HG02588 (cell line): Measurements from ENCODE around the gene ELF5.
A peak's percentile ranks its signal among the peaks of the same experiment; 100 is the strongest.

ENCODE experiments used
- ATAC-seq: cut with Tn5 transposase; IDR thresholded peaks from one replicate; pipeline ENCODE4 v1.9.1; 2021; ENCODE audit warnings: mild to moderate bottlenecking, moderate library complexity; ENCODE audit not compliant: unreplicated experiment

Gene ELF5

DNA sequence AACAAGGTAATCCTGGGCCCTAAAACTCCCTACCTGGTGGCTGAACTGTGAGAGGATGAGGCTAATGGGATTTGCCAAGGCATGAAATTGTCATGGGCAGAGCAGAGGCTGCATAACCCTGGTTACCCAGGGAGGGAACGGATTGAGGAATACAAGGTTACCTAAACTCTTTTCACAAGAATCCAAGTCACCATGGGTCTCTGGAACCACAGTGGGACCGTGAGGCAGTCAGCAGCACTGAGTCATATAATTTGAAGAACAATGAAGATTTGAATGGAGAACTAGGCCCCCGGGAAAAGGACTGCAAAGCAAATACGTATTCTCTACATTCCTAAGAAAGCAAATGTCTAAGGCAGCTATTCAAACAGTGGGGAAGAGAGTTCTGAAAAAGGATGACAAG, 55.1 kb downstream of the ELF5 start:
- ATAC-seq = no peak

DNA sequence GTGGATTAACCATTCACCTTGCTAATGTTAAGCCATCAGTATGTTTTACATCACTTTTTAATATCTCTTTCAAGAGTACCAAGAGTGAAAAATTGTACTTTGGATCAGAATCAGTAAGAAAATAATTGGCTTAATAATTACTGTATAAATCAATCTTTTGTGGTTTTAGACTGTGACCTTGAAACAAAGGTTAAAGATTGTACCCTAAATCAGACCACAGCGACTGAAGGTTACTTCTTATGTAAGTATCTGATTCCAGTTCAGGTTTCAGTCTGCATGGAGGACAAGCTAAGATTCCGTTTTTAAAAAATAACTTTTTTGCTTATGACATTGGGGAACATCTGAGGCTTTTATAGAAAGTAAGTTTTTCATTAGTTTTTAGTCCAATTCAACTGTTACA, 56.0 kb downstream of the ELF5 start:
- ATAC-seq = no peak

- no peak for ATAC-seq
These were observed 59.1 kb downstream of the ELF5 start for GRCh38 chr11:34454308-34455032.

DNA sequence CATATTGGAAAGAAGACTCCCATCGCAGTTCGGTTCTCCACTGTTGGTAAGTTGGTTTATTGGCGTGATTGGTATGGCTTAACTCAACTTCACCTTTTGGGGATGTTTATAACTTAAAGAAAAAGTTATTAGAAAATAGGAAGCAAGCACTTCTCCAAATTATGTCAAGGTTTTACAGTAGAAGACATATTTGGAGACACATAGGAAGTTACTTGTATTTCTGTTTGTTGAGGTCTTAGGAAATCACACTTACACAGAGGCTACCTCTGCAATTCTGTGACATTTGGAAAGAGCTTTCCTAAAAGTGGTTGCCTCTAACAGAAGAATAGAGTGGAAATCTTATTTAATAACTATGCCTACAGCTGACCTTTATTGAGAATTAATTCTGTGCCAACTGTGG, 62.5 kb downstream of the ELF5 start:
- no peak for ATAC-seq

- no peak for ATAC-seq
These were observed 64.6 kb downstream of the ELF5 start for GRCh38 chr11:34449013-34449412.

- ATAC-seq = no peak
These were observed 65.2 kb downstream of the ELF5 start for GRCh38 chr11:34448223-34448994.

DNA sequence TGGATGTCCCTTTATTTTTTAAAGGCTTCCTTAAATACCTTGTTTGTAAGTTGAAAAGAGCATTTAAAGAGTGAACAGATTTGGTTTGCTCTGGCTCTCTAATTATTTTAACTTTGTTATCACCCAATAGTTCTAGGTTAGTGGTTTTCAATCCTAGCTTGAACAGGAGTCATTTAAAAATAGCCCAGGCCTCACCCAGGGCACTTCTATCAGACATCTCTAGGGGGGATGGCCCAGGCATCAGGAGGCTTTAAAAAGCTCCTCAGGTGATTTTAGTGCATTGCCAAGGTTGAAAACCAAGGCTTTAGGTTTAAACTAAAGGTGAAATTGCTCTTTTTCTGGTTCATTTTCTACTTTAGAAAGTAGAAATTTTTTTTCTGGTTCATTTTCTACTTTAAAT, 66.5 kb downstream of the ELF5 start:
- ATAC-seq = no peak

DNA sequence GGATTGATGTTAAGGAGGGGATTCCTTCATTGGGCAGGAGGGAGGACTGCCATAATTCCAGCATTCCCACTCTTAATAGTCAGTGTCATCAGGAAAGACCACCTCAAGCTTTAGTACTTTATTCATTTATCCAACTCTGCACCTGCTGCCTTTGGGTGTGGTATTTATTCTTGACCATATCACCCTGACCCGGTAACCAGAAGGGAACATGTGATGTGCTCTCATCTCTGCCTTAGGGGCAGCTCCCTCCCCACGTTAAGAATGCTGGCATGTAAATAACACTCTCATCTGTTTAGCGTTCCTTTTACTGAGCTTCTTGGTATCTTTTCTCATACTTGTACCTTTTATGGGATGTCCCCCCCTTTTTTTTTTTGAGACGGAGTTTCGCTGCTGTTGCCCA, 67.2 kb downstream of the ELF5 start:
- no peak for ATAC-seq

DNA sequence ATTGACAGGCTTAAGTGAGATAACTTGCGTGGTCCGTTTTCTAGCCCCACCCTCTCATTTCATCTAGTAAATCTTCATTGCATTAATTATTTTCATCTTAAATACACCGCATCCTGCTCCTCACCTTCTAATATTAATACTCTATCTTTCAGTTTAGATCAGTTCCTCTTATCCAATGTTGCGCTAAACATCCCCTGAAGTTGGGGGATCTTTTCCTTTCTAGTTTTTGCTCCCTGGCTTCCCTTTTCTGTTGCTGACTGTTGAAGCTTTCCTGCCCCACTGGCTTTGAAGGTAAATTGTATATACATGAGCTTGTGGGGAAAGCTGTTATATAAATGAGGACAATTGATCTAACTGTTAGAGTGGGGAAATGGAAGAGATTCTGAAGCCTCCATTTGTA, 67.6 kb downstream of the ELF5 start:
- ATAC-seq = no peak

DNA sequence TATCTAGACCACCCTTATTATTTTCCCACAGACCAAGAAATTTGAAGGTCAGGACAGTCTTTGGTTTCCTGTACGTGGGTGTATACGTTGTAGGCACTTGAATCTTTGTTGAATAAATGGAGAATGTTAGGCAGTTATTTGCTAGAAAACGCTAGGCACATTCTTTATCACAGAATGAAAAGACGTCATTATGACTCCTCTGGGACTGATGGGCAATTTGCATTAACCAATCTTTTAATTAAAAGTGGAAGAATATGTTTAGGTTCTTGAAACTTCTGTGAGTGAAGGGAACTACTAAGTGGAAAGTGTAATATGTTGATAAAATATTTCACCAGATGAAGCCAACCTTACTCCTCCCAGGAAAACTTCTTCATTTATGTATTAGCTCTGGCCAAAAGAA, 69.2 kb downstream of the ELF5 start:
- no peak for ATAC-seq

- ATAC-seq = no peak
These were observed 70.5 kb downstream of the ELF5 start for GRCh38 chr11:34443136-34443535.

- ATAC-seq = no peak
These were observed 71.8 kb downstream of the ELF5 start for GRCh38 chr11:34441814-34442213.

DNA sequence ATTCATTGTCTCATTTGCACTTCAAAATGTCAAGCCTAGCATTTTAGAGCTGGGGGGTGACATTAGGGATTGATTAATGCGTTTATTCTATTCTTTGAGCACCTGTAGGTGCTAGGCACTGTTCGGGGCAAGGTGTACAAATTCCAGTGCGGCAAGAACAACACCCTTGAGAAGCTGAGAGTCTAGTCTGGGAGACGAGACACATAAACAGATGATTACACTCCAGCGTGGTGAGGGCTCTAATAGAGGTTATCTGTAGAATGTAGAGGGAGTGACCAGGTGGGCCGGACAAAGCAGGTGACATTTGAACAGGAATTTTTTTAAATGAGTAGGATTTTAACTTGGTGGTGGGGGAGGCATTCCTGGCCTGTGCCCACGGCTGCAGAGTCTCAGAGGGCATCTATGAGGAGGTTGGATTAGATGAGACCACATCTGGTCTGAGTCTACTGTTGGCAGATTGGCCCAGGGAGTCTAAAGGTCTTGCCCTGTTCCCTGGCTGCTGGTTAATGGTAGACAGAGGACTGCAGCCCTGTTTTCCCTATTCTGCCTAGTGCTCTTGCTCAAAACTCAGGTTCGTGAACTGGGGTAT, 73.9 kb downstream of the ELF5 start:
- ATAC-seq = no peak

- peak; percentile 98 for ATAC-seq
These were observed 74.8 kb downstream of the ELF5 start, which contains the start of gene CAT for GRCh38 chr11:34438529-34439507. TSS of gene CAT (plus strand) at chr11:34438934. CDS start at chr11:34439014, 80 bp downstream.

DNA sequence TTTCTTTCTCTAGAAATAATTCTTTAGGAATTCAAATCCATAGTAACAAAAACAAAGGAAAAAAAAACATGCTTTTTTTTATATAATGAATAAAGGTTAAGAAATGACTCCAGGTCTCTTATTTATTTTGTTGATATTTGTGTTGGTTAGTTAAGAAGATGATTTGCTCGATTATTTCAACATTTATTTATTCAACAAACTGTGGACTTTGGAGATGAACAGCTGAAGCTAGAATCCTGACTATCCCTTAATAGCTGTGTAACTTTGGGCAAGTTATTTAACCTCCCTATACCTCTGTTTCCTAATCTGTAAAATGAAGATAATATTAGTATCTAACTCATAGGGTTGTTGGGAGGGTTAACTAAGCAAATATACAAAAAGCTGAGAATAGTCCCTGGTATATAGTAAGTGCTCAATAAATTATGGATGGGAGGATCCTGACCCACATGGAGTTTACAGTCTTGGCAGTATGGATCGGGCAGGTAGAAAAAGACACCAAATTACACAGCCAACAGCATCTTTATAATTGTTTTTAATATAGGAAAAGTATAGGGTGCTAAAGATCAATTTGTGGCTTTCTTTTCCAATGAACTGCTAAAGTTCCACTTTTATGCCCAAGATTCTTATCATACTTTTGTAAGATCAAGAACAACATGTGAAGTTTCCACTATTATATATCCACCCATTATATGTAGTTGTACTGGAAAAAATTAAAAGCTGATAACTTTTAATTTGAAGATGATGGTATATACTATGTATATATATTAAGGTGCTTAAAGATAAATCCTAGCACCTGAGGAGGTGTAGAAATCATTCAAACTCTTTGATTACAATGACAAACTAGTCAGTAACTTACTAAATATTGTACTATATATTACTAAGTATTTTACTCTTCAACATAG, 76.1 kb downstream of the ELF5 start:
- ATAC-seq = no peak

DNA sequence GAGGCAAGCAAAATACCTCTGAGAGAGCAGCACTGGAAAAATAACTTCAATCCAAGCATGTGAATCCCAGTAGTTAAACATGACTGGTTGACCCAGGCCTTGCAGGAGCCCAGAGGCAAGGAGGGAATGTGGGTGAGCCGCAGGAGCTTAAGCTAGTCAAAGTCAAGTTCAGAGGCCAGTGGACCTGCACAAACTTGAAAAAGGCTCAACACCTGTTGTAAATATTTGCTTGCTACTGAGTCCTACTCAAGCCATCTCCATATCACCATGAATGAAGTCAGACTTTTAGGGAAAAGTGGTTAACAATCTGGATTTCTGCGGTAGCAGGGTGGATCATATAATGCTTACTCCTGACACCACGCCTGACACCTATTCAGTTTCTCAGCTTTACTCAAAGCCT, 79.7 kb downstream of the ELF5 start:
- ATAC-seq = no peak

DNA sequence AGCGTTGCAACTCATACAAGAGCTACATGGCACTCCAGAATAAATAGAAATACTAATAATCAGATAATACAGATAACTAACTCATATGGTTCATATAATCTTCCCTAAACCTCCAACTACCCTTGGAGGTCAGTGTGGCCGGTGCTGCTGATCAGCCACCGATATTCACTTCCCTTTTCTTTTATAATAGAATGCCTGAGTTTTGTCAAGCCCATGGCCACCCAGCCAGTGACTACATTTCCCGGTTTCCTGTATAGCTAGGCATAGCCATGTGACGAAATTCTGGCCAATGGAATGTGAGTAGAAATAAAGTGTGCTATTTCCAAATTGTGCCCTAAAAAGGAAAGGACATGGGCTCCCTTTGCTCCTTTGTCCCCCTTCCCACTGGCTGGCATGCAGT, 80.8 kb downstream of the ELF5 start:
- no peak for ATAC-seq

DNA sequence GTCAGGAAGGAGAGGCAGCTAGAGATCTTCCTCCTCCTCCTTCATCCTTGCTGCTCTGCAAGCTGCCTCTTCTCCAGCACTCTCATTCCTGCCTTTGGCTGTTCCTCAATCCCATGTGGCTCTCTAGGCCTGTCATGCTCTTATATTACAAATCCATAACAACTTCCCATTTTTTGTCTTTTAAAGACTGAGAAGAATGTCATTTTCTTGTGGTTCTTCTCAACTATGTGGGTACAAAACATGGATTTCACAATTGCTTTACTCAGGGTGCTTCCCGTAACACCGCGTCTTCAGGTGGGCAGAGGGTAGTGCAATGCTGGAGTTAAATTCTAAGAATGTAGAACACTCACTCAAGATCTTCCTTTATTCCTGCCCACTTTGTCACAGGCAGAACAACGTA, 81.6 kb downstream of the ELF5 start:
- no peak for ATAC-seq
